Neuronal stem cell (in vitro differentiated cells): ENCODE measurements around the gene CLIP1.
"Not testable (repeated sequence)": the region's sequence is repeated elsewhere in the genome, so short reads cannot be mapped to it uniquely, and the experiment has no call there.

Experiments used
- DNase-seq: peaks from one replicate; pipeline ENCODE4 v3.0.0-alpha.2; 2013; ENCODE audit warnings: low spot score
- H2AFZ ChIP-seq: one replicate; pipeline ENCODE4 v1.6.1; 2013; ENCODE audit warnings: mild to moderate bottlenecking, low read length, inconsistent platforms
- H2AK5ac ChIP-seq: 2 replicates; pipeline ENCODE4 v1.6.1; 2013; ENCODE audit warnings: low read depth, mild to moderate bottlenecking, inconsistent platforms, low read length, moderate library complexity, mixed read lengths
- H2BK120ac ChIP-seq: 2 replicates; pipeline ENCODE4 v1.6.1; 2013; ENCODE audit warnings: low read depth, mild to moderate bottlenecking, inconsistent platforms, low read length, moderate library complexity, mixed read lengths
- H2BK12ac ChIP-seq: one replicate; pipeline ENCODE4 v1.6.1; 2013; ENCODE audit warnings: low read length, inconsistent platforms
- H2BK15ac ChIP-seq: 2 replicates; pipeline ENCODE4 v1.6.1; 2013; ENCODE audit warnings: mild to moderate bottlenecking, low read length, inconsistent platforms, mixed read lengths
- H2BK5ac ChIP-seq: one replicate; pipeline ENCODE4 v1.6.1; 2013; ENCODE audit warnings: inconsistent platforms, mild to moderate bottlenecking, low read length, moderate library complexity
- H3K14ac ChIP-seq: one replicate; pipeline ENCODE4 v1.6.1; 2013; ENCODE audit warnings: low read length, inconsistent platforms
- H3K18ac ChIP-seq: 2 replicates; pipeline ENCODE4 v1.6.1; 2013; ENCODE audit warnings: low read length, inconsistent platforms
- H3K23ac ChIP-seq: 2 replicates; pipeline ENCODE4 v1.6.1; 2013; ENCODE audit warnings: low read depth, mild to moderate bottlenecking, mixed read lengths, low read length, inconsistent platforms; ENCODE audit not compliant: poor library complexity
- H3K27ac ChIP-seq: replicated peaks from 3 replicates; pipeline ENCODE4 v1.5.1; 2013; ENCODE audit warnings: low read length, inconsistent platforms
- H3K27me3 ChIP-seq, 3 experiments: 2 replicates each; pipeline ENCODE4 v1.6.1; 2013; ENCODE audit warnings: low read length in 3 of 3, mild to moderate bottlenecking in 2 of 3, inconsistent platforms in 1 of 3, low read depth in 1 of 3, mixed read lengths in 1 of 3, moderate library complexity in 1 of 3; ENCODE audit not compliant: control insufficient read depth in 3 of 3, insufficient read depth in 3 of 3
- H3K36me3 ChIP-seq, 2 donors: replicated peaks in 1 of 2; 2 replicates each; pipeline ENCODE4 v1.6.1; 2013; ENCODE audit warnings: low read length in 2 of 2; ENCODE audit not compliant: control insufficient read depth in 2 of 2, insufficient read depth in 2 of 2
- H3K4ac ChIP-seq: 2 replicates; pipeline ENCODE4 v1.6.1; 2013; ENCODE audit warnings: inconsistent platforms, mild to moderate bottlenecking, low read length, moderate library complexity
- H3K4me1 ChIP-seq, 2 donors: 1 replicate in 1 of 2; 2 replicates in 1 of 2; pipeline ENCODE4 v1.6.1; 2013; ENCODE audit warnings: low read length in 2 of 2, low read depth in 1 of 2; ENCODE audit not compliant: control insufficient read depth in 2 of 2, insufficient read depth in 1 of 2
- H3K4me2 ChIP-seq: one replicate; pipeline ENCODE4 v1.6.1; 2013; ENCODE audit warnings: mild to moderate bottlenecking, low read length, inconsistent platforms; ENCODE audit not compliant: insufficient read depth, poor library complexity, severe bottlenecking
- H3K4me3 ChIP-seq, 2 donors: 2 replicates each; pipeline ENCODE4 v1.5.1; 2013; ENCODE audit warnings: low read length in 2 of 2, mild to moderate bottlenecking in 2 of 2, inconsistent platforms in 1 of 2, moderate library complexity in 1 of 2
- H3K79me1 ChIP-seq: one replicate; pipeline ENCODE4 v1.6.1; 2013; ENCODE audit warnings: low read depth, mild to moderate bottlenecking, inconsistent platforms, low read length, moderate library complexity
- H3K9ac ChIP-seq: one replicate; pipeline ENCODE4 v1.6.1; 2013; ENCODE audit warnings: mild to moderate bottlenecking, low read depth, low read length, inconsistent platforms; ENCODE audit not compliant: poor library complexity
- H3K9me3 ChIP-seq, 2 donors: replicated peaks in 1 of 2; 2 replicates each; pipeline versions ENCODE3 to v1.6.1; 2013; ENCODE audit warnings: low read length in 2 of 2, mild to moderate bottlenecking in 2 of 2, inconsistent platforms in 1 of 2, low read depth in 1 of 2, mixed read lengths in 1 of 2, moderate library complexity in 1 of 2; ENCODE audit not compliant: control insufficient read depth in 2 of 2, insufficient read depth in 1 of 2
- H4K8ac ChIP-seq: one replicate; pipeline ENCODE4 v1.6.1; 2013; ENCODE audit warnings: low read depth, mild to moderate bottlenecking, inconsistent platforms, low read length, moderate library complexity
- H4K91ac ChIP-seq: one replicate; pipeline ENCODE4 v1.6.1; 2013; ENCODE audit warnings: low read length, low read depth, mild to moderate bottlenecking, inconsistent platforms; ENCODE audit not compliant: poor library complexity
- WGBS, 2 donors: extraction: QIAGEN DNeasy Blood & Tissue Kit; methylation state at CpG; one replicate each; pipeline ENCODE4 v1.1.7; 2013; ENCODE audit warnings: missing lambda C conversion rate in 2 of 2, mixed read lengths in 1 of 2; ENCODE audit not compliant: insufficient read length in 2 of 2, insufficient replicate concordance in 1 of 2; ENCODE audit errors: extremely low coverage in 2 of 2; 5-methylcytosine and 5-hydroxymethylcytosine counted together

The CLIP1 gene

DNA sequence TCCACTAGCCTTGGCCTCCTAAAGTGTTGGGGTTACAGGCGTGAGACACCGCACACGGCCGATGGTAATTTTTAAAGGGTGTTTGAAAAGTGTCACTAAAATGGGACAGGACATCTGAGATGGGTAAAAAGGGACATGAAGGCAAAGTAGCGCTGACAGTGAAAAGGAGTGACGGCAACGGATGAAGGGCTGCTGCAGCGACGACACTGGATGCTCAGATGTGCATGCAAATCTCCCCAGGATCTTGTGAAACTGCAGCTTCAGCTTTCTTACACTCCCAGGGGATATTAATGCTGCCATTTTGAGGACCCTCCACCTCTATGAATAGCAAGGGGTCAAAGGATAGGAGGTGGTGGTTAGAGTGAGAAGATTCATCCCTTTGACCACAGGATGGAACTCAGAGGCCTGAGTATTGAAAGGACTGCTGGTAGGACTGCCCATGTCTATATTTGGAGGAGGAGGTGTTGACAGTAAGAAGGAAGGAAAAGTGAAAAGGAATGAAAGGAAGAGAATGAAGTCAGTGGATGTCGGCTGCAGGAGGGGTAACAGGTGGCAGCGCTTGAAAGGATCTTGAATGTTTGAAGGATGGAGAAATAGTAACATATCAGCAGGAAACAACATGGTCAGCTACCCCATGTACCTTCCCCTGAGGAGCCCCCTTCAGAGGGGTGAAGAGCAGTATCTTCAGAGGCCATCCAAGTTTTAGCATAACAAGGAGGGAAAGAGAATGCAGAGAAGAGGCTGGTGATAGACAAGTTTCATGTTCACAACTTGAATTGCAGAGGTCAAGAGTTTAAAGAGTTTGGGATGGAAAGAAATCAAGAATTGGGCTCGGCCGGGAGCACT, 37.1 kb downstream of the CLIP1 start:
- no peaks in the 10 kb centered on the region for H3K9me3 ChIP-seq
- WGBS, 2 donors, result no CpG with 5 or more reads among the region's 13 CpGs
- no peak overlapping the region for H2AK5ac ChIP-seq

GRCh38 chr12:122382919-122383350, 39.5 kb downstream of the CLIP1 start:
- no peak overlapping the region for H2AK5ac ChIP-seq
- no peak overlapping the region for H2BK5ac ChIP-seq
- H3K79me1 ChIP-seq, result no peaks in the 10 kb centered on the region
- H3K4me1 ChIP-seq, result peaks cover 2 to 8% of the 10 kb centered on the region in 2 donors
- H3K4ac ChIP-seq, result no peak overlapping the region
- H3K9ac ChIP-seq, result no peak overlapping the region
- peaks cover 3 to 49% of the 10 kb centered on the region in 2 donors for H3K36me3 ChIP-seq
- no CpG with 5 or more reads among the region's 6 CpGs for WGBS, 2 donors
- H3K27me3 ChIP-seq, result no peaks in the 10 kb centered on the region
- no peak overlapping the region for H3K4me2 ChIP-seq
- H2AFZ ChIP-seq, result no peak overlapping the region
- H3K9me3 ChIP-seq, result no peaks in the 10 kb centered on the region
- no peak overlapping the region for H4K8ac ChIP-seq
- H3K14ac ChIP-seq, result no peak overlapping the region
- H3K18ac ChIP-seq, result no peak overlapping the region
- no peak overlapping the region for H3K27ac ChIP-seq
- H3K23ac ChIP-seq, result no peak overlapping the region
- no peak overlapping the region for H4K91ac ChIP-seq
- H2BK15ac ChIP-seq, result no peak overlapping the region
- H3K4me3 ChIP-seq, result no peak overlapping the region
- H2BK120ac ChIP-seq, result no peak overlapping the region
- no peak for DNase-seq
- no peak overlapping the region for H2BK12ac ChIP-seq

More for the DNA sequence above, 37.1 kb downstream of the CLIP1 start:
- no peak overlapping the region for H3K18ac ChIP-seq
- no peak overlapping the region for H3K4me2 ChIP-seq
- H3K14ac ChIP-seq, result no peak overlapping the region
- H3K79me1 ChIP-seq, result no peaks in the 10 kb centered on the region
- H3K4me1 ChIP-seq, result peaks cover 2 to 8% of the 10 kb centered on the region in 2 donors
- H4K91ac ChIP-seq, result no peak overlapping the region
- no peak overlapping the region for H3K9ac ChIP-seq
- no peak overlapping the region for H3K4me3 ChIP-seq
- H2BK12ac ChIP-seq, result no peak overlapping the region
- H3K27me3 ChIP-seq, result no peaks in the 10 kb centered on the region
- H2BK120ac ChIP-seq, result no peak overlapping the region
- H3K4ac ChIP-seq, result no peak overlapping the region
- no peak for DNase-seq
- peaks cover 0 to 29% of the 10 kb centered on the region in 2 donors for H3K36me3 ChIP-seq
- no peak overlapping the region for H2BK5ac ChIP-seq
- no peak overlapping the region for H3K27ac ChIP-seq
- no peak overlapping the region for H2AFZ ChIP-seq
- no peak overlapping the region for H2BK15ac ChIP-seq
- no peak overlapping the region for H4K8ac ChIP-seq
- H3K23ac ChIP-seq, result no peak overlapping the region

DNA sequence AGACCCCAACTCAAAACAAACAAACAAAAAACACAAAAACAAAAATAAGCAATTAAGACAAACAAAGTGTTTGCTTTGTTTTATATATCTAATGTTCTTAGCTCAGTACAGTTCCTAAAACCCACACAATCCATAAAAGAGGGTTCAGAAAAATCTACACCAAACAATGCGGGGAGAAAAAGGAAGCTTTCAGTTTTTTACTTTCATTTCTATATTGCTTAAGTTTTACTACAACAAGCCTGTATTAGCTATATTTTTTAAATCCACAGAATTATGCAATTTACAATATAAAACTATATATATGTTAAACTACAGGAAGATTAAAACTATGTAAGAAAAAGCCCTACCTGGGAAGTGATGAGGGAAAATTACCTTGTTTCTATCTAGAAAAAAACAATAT, 41.4 kb downstream of the CLIP1 start:
- Histone ChIP-seq H4K91ac (no peak overlapping the region), H2BK5ac (no peak overlapping the region), H2BK12ac (no peak overlapping the region), H4K8ac (no peak overlapping the region), H3K14ac (no peak overlapping the region), H3K9me3 (no peaks in the 10 kb centered on the region), H3K27me3 (no peaks in the 10 kb centered on the region), H3K36me3 (peaks cover 10 to 66% of the 10 kb centered on the region in 2 donors), H3K27ac (no peak overlapping the region), H3K4me3 (no peak overlapping the region), H2AFZ (no peak overlapping the region), H3K4ac (no peak overlapping the region), H3K79me1 (no peaks in the 10 kb centered on the region), H3K4me1 (peaks cover 2 to 8% of the 10 kb centered on the region in 2 donors), H2BK15ac (no peak overlapping the region), H2BK120ac (no peak overlapping the region), H3K9ac (no peak overlapping the region), H3K23ac (no peak overlapping the region), H2AK5ac (no peak overlapping the region), H3K4me2 (no peak overlapping the region), H3K18ac (no peak overlapping the region)
- no peak for DNase-seq
- no CpG with 5 or more reads among the region's 1 CpG for WGBS, 2 donors

DNA sequence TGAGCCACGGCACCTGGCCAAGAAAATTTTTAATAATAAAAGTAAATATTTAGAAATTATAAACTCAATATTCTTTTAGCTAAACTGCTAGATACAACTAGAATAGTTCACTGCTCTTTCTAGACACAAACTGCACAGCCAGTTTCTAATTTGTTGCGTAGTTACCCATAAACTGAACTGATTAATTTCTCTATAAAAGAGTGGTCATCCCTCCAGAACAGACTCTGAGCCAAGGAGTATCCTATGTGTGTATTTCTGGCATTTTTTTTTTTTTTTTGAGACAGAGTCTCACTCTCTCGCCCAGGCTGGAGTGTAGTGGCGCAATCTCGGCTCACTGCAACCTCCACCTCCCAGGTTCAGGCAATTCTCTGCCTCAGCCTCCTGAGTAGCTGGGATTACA, 45.7 kb downstream of the CLIP1 start:
- H3K23ac ChIP-seq, DNase-seq, H4K8ac ChIP-seq, H3K4me2 ChIP-seq, H2AK5ac ChIP-seq, H2BK5ac ChIP-seq, H2BK15ac ChIP-seq, H2BK120ac ChIP-seq, H3K4me1 ChIP-seq, H4K91ac ChIP-seq, H2AFZ ChIP-seq, H3K27ac ChIP-seq, H3K9me3 ChIP-seq, H3K18ac ChIP-seq, H3K9ac ChIP-seq, H3K27me3 ChIP-seq, H3K4ac ChIP-seq, H3K79me1 ChIP-seq, H3K14ac ChIP-seq, H3K4me3 ChIP-seq, H2BK12ac ChIP-seq: not testable (repeated sequence)
- H3K36me3 ChIP-seq, result peaks cover 12 to 87% of the 10 kb centered on the region in 2 donors
- no CpG with 5 or more reads among the region's 5 CpGs for WGBS, 2 donors
